ENCODE results near the gene SNX32. TPM values are rescaled to one million over a fixed set of nuclear protein-coding genes. Genes with fewer than 3 reads are reported as not detected.

The SNX32 gene
- total RNA-seq, 1 experiment from 2014 or later: 0.16 TPM

GRCh38 chr11:65852508-65853245, 18.9 kb downstream of the SNX32 start:
- Histone ChIP-seq H3K27ac (no peak overlapping the region), H3K4me3 (no peak overlapping the region), H3K4me1 (replicated peaks) (peaks cover 11% of the 10 kb centered on the region), H3K36me3 (peaks cover 75% of the 10 kb centered on the region), H3K9me3 (replicated peaks) (peaks cover 22% of the 10 kb centered on the region), H3K27me3 (replicated peaks) (no peaks in the 10 kb centered on the region)
- DNase-seq (ENCODE audit: low read depth in 1 of 2, low spot score in 2 of 2): no peak

- no peak overlapping the region for H3K4me3 ChIP-seq
- DNase-seq (ENCODE audit: low read depth in 1 of 2, low spot score in 2 of 2): no peak
- H3K27me3 ChIP-seq (replicated peaks): no peaks in the 10 kb centered on the region
- H3K36me3 ChIP-seq: peaks cover 78% of the 10 kb centered on the region
- H3K9me3 ChIP-seq (replicated peaks): peaks cover 22% of the 10 kb centered on the region
- peaks cover 11% of the 10 kb centered on the region for H3K4me1 ChIP-seq (replicated peaks)
- no peak overlapping the region for H3K27ac ChIP-seq
Measured at GRCh38 chr11:65853246-65853979, 19.6 kb downstream of the SNX32 start.

- no peak overlapping the region for H3K27ac ChIP-seq
- H3K36me3 ChIP-seq: peaks cover 78% of the 10 kb centered on the region
- H3K27me3 ChIP-seq (replicated peaks): no peaks in the 10 kb centered on the region
- no peak overlapping the region for H3K4me3 ChIP-seq
- H3K4me1 ChIP-seq (replicated peaks): peaks cover 15% of the 10 kb centered on the region
- DNase-seq (ENCODE audit: low read depth in 1 of 2, low spot score in 2 of 2): no peak
- peaks cover 22% of the 10 kb centered on the region for H3K9me3 ChIP-seq (replicated peaks)
Measured at GRCh38 chr11:65854161-65854592, 20.4 kb downstream of the SNX32 start.

- Histone ChIP-seq H3K4me3 (no peak overlapping the region), H3K9me3 (replicated peaks) (peaks cover 22% of the 10 kb centered on the region), H3K27ac (no peak overlapping the region), H3K36me3 (peaks cover 78% of the 10 kb centered on the region), H3K4me1 (replicated peaks) (peaks cover 22% of the 10 kb centered on the region), H3K27me3 (replicated peaks) (no peaks in the 10 kb centered on the region)
- DNase-seq (ENCODE audit: low read depth in 1 of 2, low spot score in 2 of 2): no peak
Measured at GRCh38 chr11:65854852-65855837, 21.4 kb downstream of the SNX32 start.

- DNase-seq (ENCODE audit: low read depth in 1 of 2, low spot score in 2 of 2): no peak
- Histone ChIP-seq H3K36me3 (peaks cover 76% of the 10 kb centered on the region), H3K4me1 (replicated peaks) (peaks cover 22% of the 10 kb centered on the region), H3K27me3 (replicated peaks) (no peaks in the 10 kb centered on the region), H3K27ac (no peak overlapping the region), H3K9me3 (replicated peaks) (peaks cover 20% of the 10 kb centered on the region), H3K4me3 (peak overlapping the region; percentile 93)
Measured at GRCh38 chr11:65855927-65856363, 22.2 kb downstream of the SNX32 start.

GRCh38 chr11:65856689-65857499, 23.1 kb downstream of the SNX32 start:
- peaks cover 29% of the 10 kb centered on the region for H3K4me1 ChIP-seq (replicated peaks)
- H3K9me3 ChIP-seq (replicated peaks): peaks cover 10% of the 10 kb centered on the region
- H3K36me3 ChIP-seq: peaks cover 76% of the 10 kb centered on the region
- H3K27ac ChIP-seq: peak overlapping the region; percentile 75
- peak overlapping the region; percentile 93 for H3K4me3 ChIP-seq
- peak; percentile 89 to 93 for DNase-seq (ENCODE audit: low read depth in 1 of 2, low spot score in 2 of 2)
- no peaks in the 10 kb centered on the region for H3K27me3 ChIP-seq (replicated peaks)

- Histone ChIP-seq H3K27me3 (replicated peaks) (no peaks in the 10 kb centered on the region), H3K4me3 (peak overlapping the region; percentile 93), H3K27ac (peak overlapping the region; percentile 75), H3K4me1 (replicated peaks) (peaks cover 33% of the 10 kb centered on the region), H3K36me3 (peaks cover 76% of the 10 kb centered on the region), H3K9me3 (replicated peaks) (peaks cover 4% of the 10 kb centered on the region)
- DNase-seq (ENCODE audit: low read depth in 1 of 2, low spot score in 2 of 2): peak; percentile 74 to 76
Measured at GRCh38 chr11:65857500-65857852, 23.7 kb downstream of the SNX32 start.

- H3K4me3 ChIP-seq: peak within 1 kb of the TSS; percentile 93
- peak; percentile 100 for DNase-seq (ENCODE audit: low read depth in 1 of 2, low spot score in 2 of 2)
- H3K9me3 ChIP-seq (replicated peaks): peaks cover 3% of the 10 kb centered on the region
- H3K27ac ChIP-seq: peak within 1 kb of the TSS; percentile 75
- no peaks in the 10 kb centered on the region for H3K27me3 ChIP-seq (replicated peaks)
- peaks cover 76% of the 10 kb centered on the region for H3K36me3 ChIP-seq
- peaks cover 33% of the 10 kb centered on the region for H3K4me1 ChIP-seq (replicated peaks)
Measured at GRCh38 chr11:65857853-65858680, 24.3 kb downstream of the SNX32 start, which contains the start of gene CFL1. CFL1 (minus strand) TSS chr11:65858180; CDS start chr11:65858099, 81 bp downstream.

- Histone ChIP-seq H3K36me3 (peaks cover 76% of the 10 kb centered on the region), H3K27ac (peak overlapping the region; percentile 30), H3K4me1 (replicated peaks) (peaks cover 33% of the 10 kb centered on the region), H3K4me3 (peak overlapping the region; percentile 93), H3K9me3 (replicated peaks) (peaks cover 3% of the 10 kb centered on the region), H3K27me3 (replicated peaks) (no peaks in the 10 kb centered on the region)
- DNase-seq (ENCODE audit: low read depth in 1 of 2, low spot score in 2 of 2): no peak
Measured at GRCh38 chr11:65858681-65859087, 24.9 kb downstream of the SNX32 start.

- Histone ChIP-seq H3K27ac (peak overlapping the region; percentile 81), H3K4me3 (peak overlapping the region; percentile 93), H3K9me3 (replicated peaks) (peaks cover 3% of the 10 kb centered on the region), H3K36me3 (peaks cover 76% of the 10 kb centered on the region), H3K27me3 (replicated peaks) (no peaks in the 10 kb centered on the region), H3K4me1 (replicated peaks) (peaks cover 33% of the 10 kb centered on the region)
- DNase-seq (ENCODE audit: low read depth in 1 of 2, low spot score in 2 of 2): peak; percentile 100
Measured at GRCh38 chr11:65859095-65859811, 25.5 kb downstream of the SNX32 start.

GRCh38 chr11:65859812-65860277, 26.1 kb downstream of the SNX32 start:
- Histone ChIP-seq H3K27me3 (replicated peaks) (no peaks in the 10 kb centered on the region), H3K9me3 (replicated peaks) (peaks cover 3% of the 10 kb centered on the region), H3K4me1 (replicated peaks) (peaks cover 33% of the 10 kb centered on the region), H3K4me3 (peak overlapping the region; percentile 93), H3K36me3 (peaks cover 76% of the 10 kb centered on the region), H3K27ac (peak overlapping the region; percentile 81)
- no peak for DNase-seq (ENCODE audit: low read depth in 1 of 2, low spot score in 2 of 2)
